ENCODE data around the gene HS6ST2.

GRCh38 chrX:132748909-132749308 lies 209.5 kb downstream of the HS6ST2 start:
- TF ChIP-seq CTCF (IDR thresholded peaks at IDR 0.05) (no peak), POLR2A (IDR thresholded peaks at IDR 0.05) (no peak)

Measured in testis (tissue), 2 donors.